T-helper 2 cell treated with Interferon-gamma antibody and Interleukin-4, amounts not matched to agents 100 ng/mL and 5 ng/mL, for 36 hours (primary cell): ENCODE measurements around the gene POMGNT1. TPM values are rescaled to one million over a fixed set of nuclear protein-coding genes. Genes with fewer than 3 reads are reported as not detected.

Experiments used
- intact Hi-C: fragments of 100-400 bp; cut with micrococcal nuclease; formaldehyde crosslinking; loops from one replicate; pipeline ENCODE4 v1.15.1; 2023
- total RNA-seq: library from RNA; stranded (reverse); gene quantifications from 2 replicates; pipeline ENCODE4 v1.2.3, GENCODE V29; 2022

Gene POMGNT1
- total RNA-seq, 1 donor from 2014 or later = 38.7 TPM

GRCh38 chr1:46183926-46184557 is 14.2 kb downstream of the POMGNT1 start:
- intact Hi-C loops = no loop called here

GRCh38 chr1:46183079-46183847 is 15.0 kb downstream of the POMGNT1 start:
- intact Hi-C loops = no loop called here

GRCh38 chr1:46181343-46182260 is 16.6 kb downstream of the POMGNT1 start:
- intact Hi-C loops = no loop called here

GRCh38 chr1:46180082-46180616 is 18.1 kb downstream of the POMGNT1 start:
- intact Hi-C loops = no loop called here

GRCh38 chr1:46179138-46180081 is 18.8 kb downstream of the POMGNT1 start:
- intact Hi-C loops = loop anchor here (1.0 to 2.0 kb wide), 2 partner anchors 43 to 142 kb away; no protein-coding TSS in a partner anchor

GRCh38 chr1:46176211-46176865 is 21.9 kb downstream of the POMGNT1 start, which contains the start of gene P3R3URF:
Gene P3R3URF, minus strand, starts transcription at chr1:46176488. Its CDS starts 17 bp downstream, at chr1:46176471.
- intact Hi-C loops = no loop called here

GRCh38 chr1:46175243-46175642 is 23.0 kb downstream of the POMGNT1 start:
- intact Hi-C loops = no loop called here

GRCh38 chr1:46174448-46175231 is 23.6 kb downstream of the POMGNT1 start, which contains the start of gene TSPAN1:
Gene TSPAN1, plus strand, starts transcription at chr1:46175087. Its CDS starts 6,021 bp downstream, at chr1:46181108.
- intact Hi-C loops = no loop called here

GRCh38 chr1:46173361-46173856 is 24.8 kb downstream of the POMGNT1 start:
- intact Hi-C loops = no loop called here

GRCh38 chr1:46172321-46172720 is 25.9 kb downstream of the POMGNT1 start:
- intact Hi-C loops = no loop called here

- intact Hi-C loops = no loop called here
These were observed 26.4 kb downstream of the POMGNT1 start for GRCh38 chr1:46171871-46172270.

- intact Hi-C loops = no loop called here
These were observed 26.9 kb downstream of the POMGNT1 start for GRCh38 chr1:46171351-46171750.

- intact Hi-C loops = no loop called here
These were observed 28.3 kb downstream of the POMGNT1 start for GRCh38 chr1:46169811-46170454.

- intact Hi-C loops = no loop called here
These were observed 29.8 kb downstream of the POMGNT1 start for GRCh38 chr1:46168477-46168876.

- intact Hi-C loops = no loop called here
These were observed 31.4 kb downstream of the POMGNT1 start for GRCh38 chr1:46166521-46167462.

- intact Hi-C loops = no loop called here
These were observed 38.0 kb downstream of the POMGNT1 start for GRCh38 chr1:46160212-46160611.

- intact Hi-C loops = no loop called here
These were observed 38.7 kb downstream of the POMGNT1 start for GRCh38 chr1:46159516-46159915.
